ENCODE data around the gene ASF1B.

DNA sequence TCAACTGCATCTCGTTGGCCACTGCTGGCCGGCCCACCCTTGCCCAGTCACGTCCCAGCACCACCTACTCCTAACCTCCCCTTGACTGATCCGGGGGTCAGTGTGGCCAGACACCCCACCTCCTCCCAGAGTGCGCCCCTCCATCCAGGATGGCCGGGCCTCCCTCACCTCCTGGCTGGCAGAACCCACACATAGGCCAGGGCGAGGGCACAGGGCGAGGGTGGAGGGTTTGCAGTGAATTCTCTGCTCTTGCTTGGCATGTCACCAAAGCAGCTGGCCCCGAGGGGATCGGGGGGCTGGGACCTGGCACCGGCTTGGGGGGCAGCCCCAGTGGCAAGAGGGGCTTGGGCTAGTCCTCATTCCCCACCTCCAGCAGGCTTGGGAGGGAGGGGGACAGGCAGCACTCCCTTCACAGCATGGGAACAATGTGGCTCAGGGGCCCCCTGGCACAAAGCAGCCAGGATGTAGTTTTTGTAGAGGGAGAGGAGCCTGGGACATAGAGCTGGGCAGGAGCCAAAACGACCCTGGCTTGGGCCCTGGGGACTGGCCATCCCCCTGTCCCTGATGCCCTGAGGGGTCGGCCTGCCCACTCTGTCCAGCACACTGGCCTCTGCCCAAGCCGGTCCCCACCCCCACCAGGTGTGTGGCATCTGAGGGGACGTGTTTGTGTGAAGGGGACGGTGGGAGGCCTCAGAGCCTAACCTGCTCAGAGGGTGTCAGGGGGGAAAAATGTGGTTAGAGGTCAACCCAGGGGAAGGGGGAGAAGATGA is 28.5 kb upstream of the ASF1B start:
- TF ChIP-seq, protein P1, sequence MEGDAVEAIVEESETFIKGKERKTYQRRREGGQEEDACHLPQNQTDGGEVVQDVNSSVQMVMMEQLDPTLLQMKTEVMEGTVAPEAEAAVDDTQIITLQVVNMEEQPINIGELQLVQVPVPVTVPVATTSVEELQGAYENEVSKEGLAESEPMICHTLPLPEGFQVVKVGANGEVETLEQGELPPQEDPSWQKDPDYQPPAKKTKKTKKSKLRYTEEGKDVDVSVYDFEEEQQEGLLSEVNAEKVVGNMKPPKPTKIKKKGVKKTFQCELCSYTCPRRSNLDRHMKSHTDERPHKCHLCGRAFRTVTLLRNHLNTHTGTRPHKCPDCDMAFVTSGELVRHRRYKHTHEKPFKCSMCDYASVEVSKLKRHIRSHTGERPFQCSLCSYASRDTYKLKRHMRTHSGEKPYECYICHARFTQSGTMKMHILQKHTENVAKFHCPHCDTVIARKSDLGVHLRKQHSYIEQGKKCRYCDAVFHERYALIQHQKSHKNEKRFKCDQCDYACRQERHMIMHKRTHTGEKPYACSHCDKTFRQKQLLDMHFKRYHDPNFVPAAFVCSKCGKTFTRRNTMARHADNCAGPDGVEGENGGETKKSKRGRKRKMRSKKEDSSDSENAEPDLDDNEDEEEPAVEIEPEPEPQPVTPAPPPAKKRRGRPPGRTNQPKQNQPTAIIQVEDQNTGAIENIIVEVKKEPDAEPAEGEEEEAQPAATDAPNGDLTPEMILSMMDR (IDR thresholded peaks at IDR 0.05; ENCODE audit: extremely low read depth in 1 of 2, insufficient read depth in 1 of 2, low read depth in 1 of 2, low read length in 2 of 2): no peak
- TF ChIP-seq POLR2A (IDR thresholded peaks at IDR 0.05; ENCODE audit: low read depth, low read length): no peak
- TF ChIP-seq POLR2AphosphoS5 (IDR thresholded peaks at IDR 0.05; ENCODE audit: insufficient read depth, low read depth, low read length): no peak
